ENCODE measurements around the gene ASIC5.
A peak's percentile ranks its signal among the peaks of the same experiment; 100 is the strongest.
"Not testable (repeated sequence)": the region's sequence is repeated elsewhere in the genome, so short reads cannot be mapped to it uniquely, and the experiment has no call there.

ASIC5 gene

DNA sequence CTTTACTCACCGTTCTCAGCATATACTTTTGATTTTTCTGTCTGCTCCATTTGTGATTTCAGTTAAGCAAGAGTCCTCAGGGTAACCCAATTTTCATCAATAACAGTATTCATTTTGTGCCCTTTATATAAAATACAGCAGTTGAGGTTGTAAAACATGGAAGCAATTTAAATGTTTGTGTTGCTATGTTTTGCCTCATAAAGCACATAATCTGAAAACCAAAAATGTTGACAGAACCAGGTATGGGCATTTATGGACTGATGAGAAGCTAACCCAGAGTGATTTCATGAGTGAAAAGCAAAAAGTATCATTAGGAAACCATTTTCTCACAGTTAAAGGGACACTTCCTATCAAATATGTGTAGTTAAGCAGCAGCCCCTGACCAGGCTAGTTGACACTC, at the start of gene ASIC5:
Gene ASIC5, minus strand, starts transcription at position 101 of the 400 bp plus-strand sequence. Its CDS starts 51 bp downstream, at position 50.
- DNase-seq = no peak

- no peak for DNase-seq
Observed at GRCh38 chr4:155914782-155915181, 48.7 kb upstream of the ASIC5 start.

GRCh38 chr4:155911905-155912304, 45.8 kb upstream of the ASIC5 start:
- DNase-seq = no peak

DNA sequence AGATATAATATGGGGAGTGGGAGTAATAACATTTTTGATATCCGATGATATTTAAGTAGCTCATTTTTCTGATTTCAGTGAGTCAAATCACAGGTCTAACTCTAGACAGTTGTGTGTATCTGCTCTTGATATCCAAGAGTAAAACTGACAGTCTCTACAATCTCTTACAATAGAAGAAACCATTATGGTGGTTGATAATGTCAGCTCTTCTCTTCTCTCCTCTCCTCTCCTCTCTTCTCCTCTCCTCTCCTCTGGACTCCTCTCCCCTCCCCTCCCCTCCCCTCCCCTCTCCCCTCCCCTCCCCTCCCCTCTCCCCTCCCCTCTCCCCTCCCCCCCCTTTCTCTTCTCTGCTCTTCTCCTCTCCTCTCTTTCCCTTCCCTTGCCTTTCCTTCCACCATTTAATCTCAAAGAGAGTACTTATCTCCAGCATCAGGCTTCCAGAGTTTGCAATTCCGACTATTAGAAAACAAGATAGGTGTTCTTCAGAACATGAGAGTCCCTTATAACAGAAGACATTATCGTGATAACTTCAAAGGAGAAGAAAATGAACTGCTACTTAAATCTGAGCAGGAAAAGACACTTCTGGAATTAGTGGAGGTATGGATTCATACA, 43.6 kb upstream of the ASIC5 start:
- DNase-seq = no peak

DNA sequence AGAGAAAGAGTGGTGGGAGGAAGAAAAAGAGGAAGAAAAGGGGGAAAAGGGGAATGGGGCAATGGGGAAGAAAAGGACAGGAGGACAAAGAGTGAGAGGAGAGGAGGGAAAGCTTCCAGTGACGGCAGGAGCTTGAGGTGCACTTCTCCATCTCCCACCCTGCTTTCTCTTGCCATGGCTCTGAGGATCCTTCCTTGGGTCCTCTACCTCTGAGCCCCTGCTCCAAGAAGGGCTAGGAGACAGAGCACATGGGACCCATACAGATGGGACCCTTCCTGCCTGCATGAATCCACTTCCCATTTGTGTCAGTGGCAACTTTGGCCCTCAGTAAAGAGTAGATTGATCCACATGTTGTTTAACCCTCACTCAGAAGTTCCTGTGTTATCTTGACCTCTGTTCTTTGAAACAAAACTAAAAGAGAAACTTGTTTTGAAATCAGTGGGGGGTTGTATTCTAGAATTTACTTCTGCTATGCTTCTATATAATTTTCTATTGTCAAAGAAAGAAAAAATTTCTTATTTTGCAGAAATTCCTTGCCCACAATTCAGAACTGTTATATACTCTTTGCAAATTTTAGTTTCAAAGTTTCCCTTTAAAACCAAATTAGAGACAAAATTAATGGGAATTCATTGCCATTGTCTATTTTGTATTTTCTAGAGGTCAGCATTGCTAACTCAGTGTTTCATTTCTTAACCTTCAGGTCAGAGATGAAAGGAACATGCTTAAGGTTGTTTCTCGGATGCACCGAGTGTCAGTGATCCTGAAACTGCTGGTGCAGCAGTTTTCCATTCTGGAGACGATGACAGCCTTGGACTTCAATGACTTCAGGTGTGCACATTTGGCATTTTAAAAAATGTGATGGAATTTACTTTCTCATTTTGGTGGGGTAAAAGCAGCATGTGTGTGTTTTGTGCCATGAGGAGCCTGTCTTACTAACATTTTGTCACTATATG, 42.4 kb upstream of the ASIC5 start:
- DNase-seq = peak; percentile 53

- no peak for DNase-seq
Observed at GRCh38 chr4:155907556-155907955, 41.5 kb upstream of the ASIC5 start.

DNA sequence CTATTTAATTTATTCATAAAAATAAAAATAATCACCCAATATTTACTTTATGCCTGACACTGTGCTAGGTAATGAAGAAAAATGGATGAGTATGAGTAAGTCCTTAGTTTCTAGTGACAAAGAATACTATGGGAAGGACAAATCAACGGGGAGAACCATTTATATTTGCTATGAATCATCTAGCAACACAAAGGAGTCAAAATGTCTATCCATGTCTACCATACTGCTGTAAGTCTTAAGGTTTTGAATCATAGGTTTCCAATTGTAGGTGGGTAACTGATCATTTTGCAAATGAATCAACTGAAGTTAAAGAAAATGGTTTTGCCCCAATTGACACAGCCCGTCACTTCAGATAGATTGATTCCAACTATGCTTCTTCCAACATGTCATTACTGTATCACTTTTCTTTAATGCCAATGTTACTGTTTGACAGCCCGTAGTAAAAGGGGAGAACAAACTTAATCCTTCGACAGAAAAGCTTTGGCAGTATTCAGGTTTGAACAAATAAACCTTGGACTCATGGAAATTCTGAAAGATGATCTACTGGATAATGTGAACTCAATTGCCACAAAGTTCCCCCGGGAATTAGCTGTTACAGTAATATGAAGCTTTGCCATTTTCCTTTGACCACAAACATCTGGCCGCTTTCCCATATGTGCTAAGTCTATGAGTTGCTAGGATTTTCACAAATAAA, 40.6 kb upstream of the ASIC5 start:
- DNase-seq = no peak

DNA sequence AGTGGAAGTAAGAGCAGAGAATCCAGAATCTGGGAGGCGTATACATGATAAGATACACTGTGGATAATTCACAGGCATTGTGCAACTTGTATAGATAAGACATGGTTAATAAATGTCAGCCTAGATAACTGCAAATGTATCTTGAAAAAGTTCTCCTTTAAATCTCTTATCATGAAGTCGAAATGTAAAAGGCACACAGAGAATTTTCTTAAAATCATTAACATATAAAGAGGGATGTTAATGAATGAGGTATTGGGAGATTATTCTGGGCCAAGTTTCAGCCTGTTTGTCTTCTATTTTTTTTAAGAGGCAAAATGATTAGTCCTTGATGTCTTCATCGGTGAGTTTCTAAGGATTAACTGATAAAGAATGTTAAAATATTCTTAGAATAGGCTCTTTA, 38.3 kb upstream of the ASIC5 start:
- no peak for DNase-seq

DNA sequence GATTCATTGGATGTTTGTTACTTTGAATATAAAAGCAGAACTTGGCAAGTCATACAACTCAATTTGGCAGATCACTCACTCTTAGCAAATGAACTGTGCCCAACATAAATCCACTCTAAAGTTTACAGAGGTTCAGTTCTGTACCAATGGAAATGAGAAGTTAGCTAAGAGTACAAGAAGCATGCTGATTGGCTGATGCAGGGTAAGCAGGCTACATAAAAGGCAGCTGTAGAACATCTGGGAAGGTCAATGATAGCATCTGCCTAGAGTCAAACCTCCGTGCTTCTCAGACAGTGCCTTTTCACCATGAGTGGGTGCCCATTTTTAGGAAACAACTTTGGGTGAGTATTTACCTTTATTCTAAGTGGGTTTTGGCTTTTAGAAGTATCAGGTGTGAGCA, 37.4 kb upstream of the ASIC5 start, which contains the start of gene TDO2:
Gene TDO2, plus strand, starts transcription at position 244 of the 400 bp plus-strand sequence. Its CDS starts 63 bp downstream, at position 307.
- DNase-seq = no peak

- no peak for DNase-seq
Observed at GRCh38 chr4:155901013-155901412, 34.9 kb upstream of the ASIC5 start.

GRCh38 chr4:155900381-155900780, 34.3 kb upstream of the ASIC5 start:
- no peak for DNase-seq

DNA sequence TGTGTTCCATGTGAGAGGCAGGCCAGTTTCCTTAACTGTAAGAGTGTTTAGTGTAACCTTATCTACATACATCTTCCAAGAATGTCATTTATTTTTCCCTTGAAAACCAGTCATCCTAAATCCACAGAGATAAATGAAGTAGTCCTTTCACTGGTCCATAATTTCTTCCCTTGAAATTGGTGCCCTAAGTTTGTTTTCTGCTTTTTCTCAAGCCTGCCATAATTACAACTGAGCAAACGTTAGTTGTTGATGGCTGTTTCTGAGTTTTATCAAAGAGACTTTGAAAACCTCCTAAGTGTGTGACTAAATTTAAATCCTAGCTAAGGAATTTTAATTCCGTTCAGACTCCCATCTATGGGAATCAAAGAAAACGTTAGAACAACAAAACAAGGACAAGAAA, 33.8 kb upstream of the ASIC5 start:
- no peak for DNase-seq

GRCh38 chr4:155898371-155898770, 32.3 kb upstream of the ASIC5 start:
- DNase-seq = not testable (repeated sequence)

DNA sequence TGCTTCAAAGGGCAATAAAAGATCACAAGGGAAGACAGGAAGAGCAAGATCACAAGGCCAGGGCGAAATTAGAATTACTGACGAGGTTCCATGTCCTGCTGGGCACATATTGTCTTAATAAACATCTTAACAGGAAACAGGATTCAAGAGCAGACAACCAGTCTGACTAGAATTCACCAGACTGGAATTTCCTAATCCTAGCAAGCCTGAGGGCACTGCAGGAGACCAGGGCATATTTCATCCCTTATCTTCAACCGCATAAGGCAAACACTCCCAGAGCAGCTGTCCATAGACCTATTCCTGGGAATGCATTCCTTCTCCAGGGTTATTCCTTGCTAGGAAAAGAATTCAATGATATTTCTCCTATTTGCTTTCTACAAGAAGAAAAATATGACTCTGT, 25.0 kb upstream of the ASIC5 start:
- no peak for DNase-seq

DNA sequence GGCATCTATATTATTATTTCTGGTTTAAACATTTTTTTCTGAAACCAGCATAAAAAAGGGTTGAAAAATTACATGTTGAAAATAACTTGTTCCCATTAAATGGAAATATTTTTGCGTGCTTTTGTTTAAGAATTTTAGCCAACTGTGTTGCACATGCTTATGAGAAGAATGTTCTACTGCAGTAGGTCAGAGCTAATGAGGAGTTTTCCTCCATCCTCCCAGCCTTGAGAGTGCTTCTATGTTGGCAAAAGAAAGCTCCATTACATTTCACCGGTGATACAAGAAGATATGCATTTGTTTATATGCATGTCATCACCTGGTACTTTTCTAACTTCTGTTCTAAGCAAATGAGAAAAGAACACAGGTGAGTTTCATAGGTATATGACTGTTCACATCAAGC, 23.9 kb upstream of the ASIC5 start:
- DNase-seq = no peak

DNA sequence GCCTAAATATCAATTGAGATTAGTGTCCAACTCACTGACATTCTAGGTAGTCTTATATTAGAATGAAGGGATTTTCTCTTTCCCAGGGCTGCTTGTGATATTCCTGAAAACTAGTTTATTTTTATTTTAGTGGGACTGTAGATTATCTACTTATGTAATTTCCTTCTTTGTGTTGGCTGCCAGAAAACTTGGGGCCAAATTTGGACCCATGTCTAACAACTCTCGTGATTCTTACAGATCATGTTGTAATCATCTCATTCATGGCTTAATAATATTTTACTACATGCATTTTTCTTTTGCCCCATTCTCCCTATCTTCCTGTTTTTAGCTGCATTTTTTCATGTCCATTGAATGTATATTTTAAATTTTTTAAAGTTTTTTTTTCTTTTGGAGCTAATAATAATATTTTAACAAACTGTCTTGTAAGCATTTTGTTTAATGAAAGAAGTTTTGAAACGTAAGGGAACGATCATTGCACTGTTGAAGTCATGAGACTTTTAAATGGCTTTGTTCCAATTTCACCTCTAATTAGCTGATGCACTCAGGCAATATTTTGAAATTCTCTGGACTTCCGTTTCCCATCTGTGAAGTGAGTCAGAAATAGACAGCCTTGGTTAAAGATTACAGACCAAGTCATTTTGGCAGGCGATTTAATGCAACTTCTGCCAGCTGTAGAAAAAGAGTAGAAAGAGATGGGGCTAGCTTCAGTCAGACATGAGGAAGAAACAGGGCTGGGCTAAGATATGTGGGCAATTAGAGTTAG, 23.1 kb upstream of the ASIC5 start:
- DNase-seq = peak; percentile 35

DNA sequence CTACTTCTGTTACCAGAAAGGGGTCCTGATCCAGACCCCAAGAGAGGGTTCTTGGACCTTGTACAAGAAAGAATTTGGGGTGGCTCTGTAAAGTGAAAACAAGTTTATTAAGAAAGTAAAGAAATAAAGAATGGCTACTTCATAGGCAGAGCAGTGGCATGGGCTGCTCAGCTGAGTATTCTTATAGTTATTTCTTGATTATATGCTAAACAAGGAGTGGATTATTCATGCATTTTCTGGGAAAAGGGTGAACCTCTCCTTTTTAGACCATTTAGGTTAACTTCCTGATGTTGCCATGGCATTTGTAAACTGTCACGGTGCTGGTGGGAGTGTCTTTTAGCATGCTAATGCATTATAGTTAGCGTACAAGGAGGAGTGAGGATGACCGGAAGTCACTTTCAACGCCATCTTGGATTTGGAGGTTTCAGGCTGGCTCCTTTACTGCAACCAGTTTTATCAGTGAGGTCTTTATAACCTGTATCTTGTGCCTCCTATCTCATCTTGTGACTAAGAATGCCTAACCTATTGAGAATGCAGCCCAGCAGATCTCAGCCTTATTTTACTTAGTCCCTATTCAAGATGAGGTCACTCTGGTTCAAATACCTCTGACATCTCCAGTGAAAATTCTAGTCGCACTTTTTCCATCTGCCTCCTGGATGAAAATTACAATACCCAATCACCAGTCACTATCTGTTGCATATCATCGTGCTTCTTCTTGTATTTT, 21.9 kb upstream of the ASIC5 start:
- no peak for DNase-seq

- no peak for DNase-seq
Observed at GRCh38 chr4:155887045-155887444, 21.0 kb upstream of the ASIC5 start.

GRCh38 chr4:155885666-155886065, 19.6 kb upstream of the ASIC5 start:
- DNase-seq = no peak

DNA sequence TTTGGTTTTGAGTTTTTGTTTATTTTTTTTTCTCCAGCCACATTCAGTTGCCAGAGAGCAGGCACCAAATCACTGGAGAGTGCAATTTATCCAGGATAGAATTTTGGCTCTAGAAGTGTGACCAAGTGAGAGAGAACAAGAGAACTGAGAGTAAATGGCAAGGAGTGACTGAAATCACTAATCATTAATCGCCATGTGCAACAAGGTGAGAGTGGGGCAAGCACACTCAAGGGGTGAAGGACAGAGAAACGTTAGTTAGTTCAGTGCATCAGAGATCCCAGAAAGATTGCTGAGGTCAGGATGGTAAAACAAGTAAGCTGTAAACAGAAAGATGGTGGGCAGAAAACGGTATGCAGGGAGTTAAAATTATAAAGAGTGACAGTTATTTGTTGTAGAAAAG, 17.8 kb upstream of the ASIC5 start:
- DNase-seq = no peak

DNA sequence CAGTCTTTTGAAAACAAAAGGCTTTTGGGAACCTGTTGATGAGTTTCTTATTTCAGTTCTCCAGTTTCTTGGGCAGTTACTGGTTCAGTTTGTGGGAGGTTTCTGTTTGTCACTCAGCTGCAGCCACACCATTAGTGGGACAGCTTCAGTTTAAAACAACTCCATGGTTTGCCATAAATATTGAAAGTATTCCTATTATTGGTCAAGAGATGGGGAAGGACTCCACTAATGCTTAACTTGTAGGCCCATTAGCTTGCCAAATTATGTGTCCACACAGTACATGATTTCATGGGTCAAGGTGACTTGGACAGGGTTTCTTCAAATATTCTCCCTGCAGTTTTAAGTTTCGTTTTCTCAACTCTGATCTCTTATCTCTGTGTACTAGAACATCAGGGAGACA, 15.5 kb upstream of the ASIC5 start:
- DNase-seq = no peak

GRCh38 chr4:155879767-155880166, 13.7 kb upstream of the ASIC5 start:
- DNase-seq = no peak
